PC-9 (cell line): ENCODE measurements around the gene ERP27. TPM values are rescaled to one million over a fixed set of nuclear protein-coding genes. Genes with fewer than 3 reads are reported as not detected.

ENCODE experiments used
- BruUV-seq: library from RNA; stranded (reverse); fragments of 400-500 nt; replicated peaks from 2 replicates; lab custom pipeline; 2021; lab: Mats Ljungman, UMichigan
- CTCF ChIA-PET: fragments of 300-600 bp; sonication (Branson Sonifier 250); formaldehyde crosslinking; loops from one replicate; lab custom pipeline; 2022; ENCODE audit warnings: antibody characterized with exemption; lab: Charles Lee
- POLR2A ChIA-PET: fragments of 300-600 bp; sonication (Branson Sonifier 250); formaldehyde crosslinking; loops from one replicate; lab custom pipeline; 2022; ENCODE audit warnings: antibody characterized with exemption; ENCODE audit not compliant: unreplicated experiment; lab: Charles Lee
- DNase-seq, 2 experiments: peaks; one replicate each; pipeline versions ENCODE4 v3.0.0 to v3.0.0-alpha.2; 2015 to 2022; ENCODE audit warnings: mixed read lengths in 1 of 2
- H2AFZ ChIP-seq: fragments of 200-600 bp; sonication (generic); 2 replicates; pipeline ENCODE4 v1.8.1; 2017; ENCODE audit warnings: antibody characterized with exemption
- H3F3A ChIP-seq: fragments of 200-600 bp; sonication (generic); 2 replicates; pipeline ENCODE4 v1.8.1; 2017; ENCODE audit warnings: antibody characterized with exemption, mild to moderate bottlenecking, low read depth; ENCODE audit not compliant: insufficient read depth
- H3K27ac ChIP-seq: fragments of 200-600 bp; sonication (generic); 2 replicates; pipeline ENCODE4 v1.6.1; 2016; ENCODE audit warnings: mixed run types
- H3K27me3 ChIP-seq: fragments of 200-600 bp; sonication (generic); 2 replicates; pipeline ENCODE4 v1.6.1; 2016; ENCODE audit warnings: low read depth, mixed run types; ENCODE audit not compliant: insufficient read depth
- H3K36me3 ChIP-seq: fragments of 200-600 bp; sonication (generic); 2 replicates; pipeline ENCODE4 v1.6.1; 2016; ENCODE audit warnings: low read depth, mixed run types
- H3K4me1 ChIP-seq: fragments of 200-600 bp; sonication (generic); replicated peaks from 2 replicates; pipeline ENCODE4 v1.6.1; 2016; ENCODE audit warnings: mixed run types; ENCODE audit not compliant: insufficient read depth
- H3K4me2 ChIP-seq: fragments of 200-600 bp; sonication (generic); 2 replicates; pipeline ENCODE4 v1.6.1; 2017; ENCODE audit warnings: mixed run types
- H3K4me3 ChIP-seq: fragments of 200-600 bp; sonication (generic); 2 replicates; pipeline ENCODE4 v1.6.1; 2016; ENCODE audit warnings: mixed run types
- H3K79me2 ChIP-seq: fragments of 200-600 bp; sonication (generic); 2 replicates; pipeline ENCODE4 v1.6.1; 2017; ENCODE audit warnings: low read depth, mixed run types
- H3K9me2 ChIP-seq: fragments of 200-600 bp; sonication (generic); 2 replicates; pipeline ENCODE4 v1.8.1; 2017; ENCODE audit warnings: mild to moderate bottlenecking; ENCODE audit not compliant: insufficient read depth
- H3K9me3 ChIP-seq: fragments of 200-600 bp; sonication (generic); 2 replicates; pipeline ENCODE4 v1.8.1; 2016; ENCODE audit warnings: low read depth; ENCODE audit not compliant: insufficient read depth
- H4K20me1 ChIP-seq: fragments of 200-600 bp; sonication (generic); 2 replicates; pipeline ENCODE4 v1.8.1; 2017; ENCODE audit not compliant: insufficient read depth
- CTCF ChIP-seq: fragments of 200-600 bp; sonication (generic); conservative IDR thresholded peaks from 2 replicates; pipeline ENCODE4 v1.6.1; 2017; ENCODE audit warnings: mixed run types, antibody characterized with exemption, mild to moderate bottlenecking, moderate library complexity
- EZH2 ChIP-seq: fragments of 200-600 bp; sonication (generic); IDR thresholded peaks from 2 replicates; pipeline ENCODE4 v1.8.0; 2017; ENCODE audit warnings: antibody characterized with exemption, low read depth
- intact Hi-C: fragments of 100-400 bp; cut with micrococcal nuclease; formaldehyde crosslinking; loops from one replicate; pipeline ENCODE4 v1.10.0; 2022; ENCODE audit not compliant: unreplicated experiment
- total RNA-seq: library from RNA; stranded (reverse); gene quantifications from 2 replicates; pipeline ENCODE4 v1.2.3, GENCODE V29; 2021

The ERP27 gene
- total RNA-seq, 1 experiment from 2014 or later = 33.4 TPM

- no peak overlapping the region for H3K27ac ChIP-seq
- H3K9me3 ChIP-seq = no peaks in the 10 kb centered on the region; the same call in 1 of the 2 replicates
- H3K4me1 ChIP-seq = 0 out of 2 replicates have a peak, but pooled peaks cover 5% of the 10 kb centered on the region
Measured at GRCh38 chr12:14892726-14893505, 45.4 kb downstream of the ERP27 start.

GRCh38 chr12:14890701-14891100, 47.6 kb downstream of the ERP27 start:
- H3K27ac ChIP-seq = no peak overlapping the region
- POLR2A ChIA-PET = no interaction called here
- H3K9me2 ChIP-seq = no peaks in the 10 kb centered on the region
- no peaks in the 10 kb centered on the region for H3K79me2 ChIP-seq
- TF ChIP-seq CTCF (no peak), EZH2 (no peak)
- no peak overlapping the region for H3K4me2 ChIP-seq
- BruUV-seq = no TSS peak
- no peaks in the 10 kb centered on the region for H3K27me3 ChIP-seq
- peaks cover 20% of the 10 kb centered on the region; the same call in 1 of the 2 replicates for H3F3A ChIP-seq
- H3K4me1 ChIP-seq = peaks cover 27% of the 10 kb centered on the region
- H2AFZ ChIP-seq = no peak overlapping the region
- CTCF ChIA-PET = no interaction called here
- H3K36me3 ChIP-seq = no peaks in the 10 kb centered on the region
- intact Hi-C loops = no loop called here
- H4K20me1 ChIP-seq = no peaks in the 10 kb centered on the region
- H3K4me3 ChIP-seq = no peak overlapping the region
- DNase-seq = no peak
- no peaks in the 10 kb centered on the region; the same call in 1 of the 2 replicates for H3K9me3 ChIP-seq

More at GRCh38 chr12:14892726-14893505, 45.4 kb downstream of the ERP27 start:
- no peaks in the 10 kb centered on the region for H3K79me2 ChIP-seq
- ChIA-PET POLR2A (no interaction called here), CTCF (interaction anchor here (0.6 to 0.9 kb wide), 2 partner anchors 103 to 328 kb away, joined by 6 to 8 read pairs; partner anchors contain the start of gene RERG)
- no peak overlapping the region for H3K4me2 ChIP-seq
- no peak for DNase-seq
- H3K4me3 ChIP-seq = no peak overlapping the region
- intact Hi-C loops = no loop called here
- H4K20me1 ChIP-seq = no peaks in the 10 kb centered on the region
- no peaks in the 10 kb centered on the region for H3K9me2 ChIP-seq
- TF ChIP-seq CTCF = no peak
- no peak for TF ChIP-seq EZH2
- no TSS peak for BruUV-seq
- H3F3A ChIP-seq = no peaks in the 10 kb centered on the region
- no peaks in the 10 kb centered on the region for H3K36me3 ChIP-seq
- no peaks in the 10 kb centered on the region for H3K27me3 ChIP-seq
- H2AFZ ChIP-seq = no peak overlapping the region

- H3K9me2 ChIP-seq = no peaks in the 10 kb centered on the region
- H2AFZ ChIP-seq = peak overlapping the region; percentile 70; the same call in 1 of the 2 replicates
- H3K4me1 ChIP-seq = peaks cover 48% of the 10 kb centered on the region
- no peaks in the 10 kb centered on the region; the same call in 1 of the 2 replicates for H3K9me3 ChIP-seq
- BruUV-seq = no TSS peak
- DNase-seq = peak; percentile 69 to 90
- peak overlapping the region; percentile 59 for H3K27ac ChIP-seq
- no peak for TF ChIP-seq CTCF
- TF ChIP-seq EZH2 = no peak
- ChIA-PET CTCF (interaction anchor here (1.2 to 1.4 kb wide), 2 partner anchors 27 to 43 kb away, joined by 3 to 4 read pairs; no protein-coding TSS in a partner anchor), POLR2A (interaction anchor here (0.5 to 0.8 kb wide), 5 partner anchors 10 to 109 kb away, joined by 3 to 11 read pairs (median 8); no protein-coding TSS in a partner anchor)
- H3K79me2 ChIP-seq = 0 out of 2 replicates have a peak, but pooled peaks cover 8% of the 10 kb centered on the region
- peak overlapping the region; percentile 79 for H3K4me2 ChIP-seq
- H3K36me3 ChIP-seq = 0 out of 2 replicates have a peak, but pooled peaks cover 3% of the 10 kb centered on the region
- H3K27me3 ChIP-seq = no peaks in the 10 kb centered on the region
- no peaks in the 10 kb centered on the region for H4K20me1 ChIP-seq
- peak overlapping the region; percentile 52 for H3K4me3 ChIP-seq
- peaks cover 34% of the 10 kb centered on the region; the same call in 1 of the 2 replicates for H3F3A ChIP-seq
- intact Hi-C loops = loop anchor here (1.0 to 2.0 kb wide), 2 partner anchors 43 to 67 kb away; no protein-coding TSS in a partner anchor
Measured at GRCh38 chr12:14886271-14886670, 52.1 kb downstream of the ERP27 start.
